NCI-H446 (cell line): Measurements from ENCODE around the gene BRD3OS.

Experiments
- DNase-seq, 2 experiments: peaks; one replicate each; lab custom pipeline; 2025; lab: John Stamatoyannopoulos, UW

The BRD3OS gene

DNA sequence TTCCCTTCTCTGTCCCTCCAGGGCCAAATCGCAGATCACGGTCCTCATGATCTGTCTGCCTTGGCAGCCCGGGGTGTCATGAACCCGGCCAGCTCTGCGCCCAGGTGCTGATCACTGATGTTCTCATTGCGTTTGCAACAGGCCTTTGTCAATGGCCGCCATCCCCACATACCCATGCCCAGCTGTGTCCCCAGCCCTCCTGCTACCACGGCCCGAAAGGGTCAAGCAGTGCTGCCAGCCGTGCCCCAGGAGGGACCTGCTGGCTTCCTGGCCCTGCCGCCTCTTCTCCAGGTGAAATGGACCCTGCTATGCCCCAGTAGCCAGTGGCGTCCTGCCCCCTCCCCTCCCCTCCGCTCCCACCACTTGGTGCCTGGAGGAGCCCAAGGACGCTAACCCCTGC, 20.4 kb upstream of the BRD3OS start:
- no peak for DNase-seq

DNA sequence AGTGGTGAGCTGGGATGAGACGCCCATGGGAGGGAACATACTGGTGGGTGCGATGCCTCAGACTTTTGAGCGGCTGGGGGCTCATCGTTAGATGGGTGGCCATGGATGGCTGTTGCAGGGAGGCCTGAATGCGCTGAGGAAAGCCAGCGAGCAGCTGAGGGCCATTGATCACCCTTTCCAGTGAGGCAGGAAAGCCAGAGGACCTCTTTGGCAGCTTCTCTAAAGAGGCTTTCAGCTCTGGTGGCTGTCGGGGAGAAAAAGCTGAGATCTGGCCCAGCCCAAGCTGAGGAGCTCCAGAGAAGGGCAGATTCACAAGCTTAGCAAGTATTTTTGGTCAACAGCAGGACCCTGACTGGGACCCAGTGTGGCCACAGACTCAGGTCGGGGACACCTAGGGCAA, 19.9 kb upstream of the BRD3OS start:
- DNase-seq: no peak

DNA sequence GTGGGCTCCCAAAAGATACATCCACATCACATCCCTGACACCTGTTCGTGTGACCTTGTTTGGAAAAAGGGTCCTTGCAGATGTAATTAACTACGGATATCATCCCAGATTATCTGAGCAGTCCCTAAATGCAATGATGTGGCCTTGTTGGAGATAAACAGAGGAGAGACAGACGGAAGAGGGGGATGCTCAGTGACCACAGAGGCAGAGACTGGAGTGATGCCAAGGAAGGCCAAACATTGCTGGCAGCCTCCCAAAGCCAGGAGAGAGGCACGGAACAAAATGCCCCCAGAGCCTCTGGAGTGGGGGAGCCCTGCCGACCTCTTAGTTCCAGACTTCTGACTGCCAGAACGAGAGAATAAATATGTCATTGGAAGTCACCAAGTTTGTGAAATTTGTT, 18.1 kb upstream of the BRD3OS start:
- DNase-seq: no peak

DNA sequence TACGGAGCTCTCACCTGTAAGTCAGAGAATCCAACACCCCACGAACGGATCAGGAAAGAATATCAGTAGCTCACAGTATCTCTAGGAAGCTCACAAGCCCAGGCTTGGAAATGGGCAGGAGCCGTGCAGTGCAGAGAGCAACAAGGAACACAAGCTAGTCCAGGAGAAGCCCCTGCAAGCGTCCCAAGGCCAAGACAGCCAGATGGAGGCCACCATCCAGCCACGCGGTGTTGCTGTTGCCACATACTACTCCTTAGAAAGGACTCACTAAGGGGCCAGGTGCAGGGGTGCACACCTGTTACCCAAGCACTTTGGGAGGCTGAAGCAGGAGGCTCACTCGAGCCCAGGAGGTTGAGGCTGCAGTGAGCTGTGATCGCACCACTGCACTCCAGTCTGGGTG, 17.7 kb upstream of the BRD3OS start:
- no peak for DNase-seq

DNA sequence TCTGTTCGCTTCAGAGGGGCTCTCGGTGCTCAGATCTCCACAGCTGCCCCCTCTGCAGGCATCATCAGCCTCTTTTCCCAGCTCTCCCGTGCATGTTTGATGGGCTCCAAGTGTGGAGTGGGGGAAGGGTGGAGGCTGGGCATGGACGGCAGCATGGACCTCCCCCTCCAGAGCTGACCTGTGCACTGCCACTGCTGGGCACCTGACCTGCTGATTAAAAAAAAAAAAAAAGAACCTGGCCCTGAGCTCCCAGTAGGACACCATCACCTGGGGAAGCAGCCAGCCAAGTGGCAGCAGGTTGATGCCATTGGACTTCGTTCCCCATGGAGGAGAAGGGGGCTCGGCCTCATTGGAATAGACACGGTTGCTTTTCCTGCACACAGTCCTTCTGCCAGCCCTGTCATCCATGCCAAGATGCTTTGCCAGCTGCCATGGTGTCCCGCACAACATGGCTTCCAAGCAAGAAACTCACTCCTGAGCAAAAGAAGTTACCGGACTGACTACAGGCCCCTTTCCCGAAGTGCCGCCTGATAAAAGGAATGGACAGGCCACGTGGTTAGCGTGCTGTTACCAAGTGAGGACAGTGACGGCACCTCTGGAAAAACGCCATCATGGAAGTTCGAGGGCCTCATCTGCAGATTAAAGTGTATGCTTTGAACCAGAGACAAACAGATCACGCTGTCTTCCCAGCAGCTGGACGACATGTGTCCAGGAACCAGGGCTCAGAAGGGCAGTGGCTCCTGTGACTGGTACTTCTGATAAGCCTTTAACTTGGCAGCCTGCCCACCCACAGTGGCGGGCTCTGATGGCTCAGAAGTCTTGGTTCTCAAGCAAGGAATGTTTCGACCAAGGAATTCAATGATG, 14.7 kb upstream of the BRD3OS start:
- no peak for DNase-seq

DNA sequence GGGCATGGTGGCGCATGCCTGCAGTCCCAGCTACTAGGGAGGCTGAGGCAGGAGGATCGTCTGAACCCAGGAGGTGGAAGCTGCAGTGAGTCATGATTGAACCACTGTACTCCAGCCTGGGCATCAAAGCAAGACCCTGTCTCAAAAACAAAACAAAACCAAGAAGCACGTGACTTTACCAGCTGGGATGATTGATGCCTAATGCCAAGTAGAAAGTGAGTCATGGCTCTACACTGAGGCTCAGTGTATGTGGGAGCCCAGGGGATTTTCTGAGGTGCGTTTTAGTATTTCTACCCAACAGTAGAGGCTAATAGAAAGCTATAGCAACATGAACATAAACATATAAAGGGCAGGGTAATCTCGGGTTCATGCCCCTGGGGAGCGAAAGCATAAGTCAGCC, 13.9 kb upstream of the BRD3OS start:
- no peak for DNase-seq

DNA sequence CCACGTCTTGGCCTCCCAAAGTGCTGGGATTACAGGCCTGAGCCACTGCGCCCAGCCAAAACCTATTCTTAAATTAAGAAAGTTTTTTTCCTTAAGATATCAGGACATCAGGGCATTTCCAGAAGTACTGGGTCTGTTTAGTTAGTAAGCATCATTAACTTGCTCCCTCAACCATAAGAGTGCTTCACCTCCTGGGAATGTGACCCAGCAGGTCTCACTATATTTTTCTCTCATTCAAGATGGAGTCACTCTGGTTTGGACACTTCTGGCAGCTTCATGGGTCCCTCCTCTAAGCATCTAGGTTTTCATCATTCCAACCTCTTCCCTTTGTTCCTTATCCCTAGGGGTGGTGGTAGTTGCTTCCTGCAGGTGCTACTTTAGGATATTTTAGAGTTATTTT, 10.3 kb upstream of the BRD3OS start:
- no peak for DNase-seq

DNA sequence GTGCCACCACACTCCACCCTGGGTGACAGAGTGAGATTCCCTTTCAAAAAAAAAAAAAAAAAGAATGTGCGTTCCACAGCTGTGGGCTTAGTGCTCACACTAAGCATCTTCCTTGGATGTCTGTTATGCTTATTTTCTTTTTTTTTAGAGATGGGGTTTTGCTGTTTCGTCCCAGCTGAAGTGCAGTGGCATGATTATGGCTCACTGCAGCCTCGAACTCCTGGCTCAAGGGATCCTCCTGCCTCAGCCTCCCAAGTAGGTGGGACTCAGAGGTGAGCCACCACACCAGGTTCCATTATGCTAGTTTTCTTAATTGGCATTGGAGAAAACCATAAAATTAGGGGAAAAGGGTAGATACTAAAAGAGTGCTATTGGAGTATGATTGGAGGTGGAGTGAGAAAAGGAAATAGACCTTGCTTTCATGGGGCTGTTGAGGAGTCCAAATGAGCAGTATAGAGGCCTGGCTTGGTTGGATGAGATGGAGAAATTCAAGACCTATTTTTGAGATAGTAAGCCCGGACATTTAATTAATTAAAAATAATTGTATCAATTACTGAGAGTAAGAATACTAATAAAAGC, 978 bp upstream of the BRD3OS start:
- DNase-seq: no peak

DNA sequence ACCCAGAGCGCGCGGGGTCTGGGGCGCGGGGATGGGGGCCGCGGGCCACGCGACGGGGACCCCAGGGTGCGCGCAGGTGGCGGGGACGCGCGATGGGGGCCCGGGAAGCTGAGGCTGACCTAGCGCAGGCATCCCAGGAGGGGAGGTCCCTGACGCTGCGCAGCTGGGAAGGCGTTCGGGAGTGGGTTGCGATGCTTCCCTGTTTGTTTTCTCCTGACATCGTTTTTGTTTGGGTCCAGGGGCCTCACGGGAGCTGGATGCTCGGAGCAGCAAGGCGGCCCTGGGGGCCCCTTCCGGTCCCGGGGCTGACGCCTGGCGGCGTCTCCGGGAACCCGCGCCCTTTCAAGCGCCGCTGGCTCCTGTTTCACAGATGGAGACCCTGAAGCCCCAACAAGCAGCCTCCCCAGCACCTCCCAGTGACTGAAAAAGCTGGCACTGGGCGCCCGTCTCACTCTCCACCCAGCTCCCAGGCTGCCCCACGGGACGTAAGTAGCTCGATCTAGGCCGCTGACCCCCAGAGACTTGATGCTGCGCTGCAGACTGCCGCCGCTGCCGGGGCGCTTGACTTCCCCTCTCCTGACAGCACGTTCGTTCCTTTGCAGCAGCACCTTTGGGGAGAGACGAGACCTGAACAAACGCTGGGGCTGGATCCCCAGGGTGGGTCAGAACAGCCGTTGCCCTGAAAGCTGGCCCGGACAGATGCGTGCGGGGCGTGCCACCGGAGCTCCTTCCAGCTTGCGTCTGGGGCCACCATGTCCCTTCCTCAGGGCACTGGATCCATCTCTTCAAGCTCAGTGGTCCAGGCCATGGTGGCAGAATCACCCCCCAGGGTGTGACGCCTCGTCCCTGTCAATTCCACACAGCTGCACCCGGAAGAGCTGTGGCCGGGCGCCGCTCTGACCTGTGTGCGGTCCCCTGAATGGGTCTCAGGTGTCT, 593 bp downstream of the BRD3OS start:
- DNase-seq: no peak

DNA sequence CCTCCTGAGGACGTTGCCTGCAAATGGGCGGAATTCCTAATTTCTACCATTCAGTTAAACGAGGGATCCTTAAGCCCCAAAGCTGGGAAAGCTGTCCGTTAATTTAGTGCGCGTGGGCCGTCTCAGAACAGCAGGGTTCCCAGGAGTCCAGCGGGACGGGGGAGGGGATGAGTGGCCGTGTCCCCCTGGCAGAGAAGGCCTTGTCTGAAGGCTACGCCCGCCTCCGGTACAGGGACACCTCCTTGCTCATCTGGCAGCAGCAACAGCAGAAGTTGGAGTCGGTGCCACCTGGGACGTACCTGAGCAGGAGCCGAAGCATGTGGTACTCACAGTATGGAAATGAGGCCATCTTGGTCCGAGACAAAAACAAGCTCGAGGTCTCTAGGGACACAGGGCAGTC, 1.3 kb downstream of the BRD3OS start:
- no peak for DNase-seq

DNA sequence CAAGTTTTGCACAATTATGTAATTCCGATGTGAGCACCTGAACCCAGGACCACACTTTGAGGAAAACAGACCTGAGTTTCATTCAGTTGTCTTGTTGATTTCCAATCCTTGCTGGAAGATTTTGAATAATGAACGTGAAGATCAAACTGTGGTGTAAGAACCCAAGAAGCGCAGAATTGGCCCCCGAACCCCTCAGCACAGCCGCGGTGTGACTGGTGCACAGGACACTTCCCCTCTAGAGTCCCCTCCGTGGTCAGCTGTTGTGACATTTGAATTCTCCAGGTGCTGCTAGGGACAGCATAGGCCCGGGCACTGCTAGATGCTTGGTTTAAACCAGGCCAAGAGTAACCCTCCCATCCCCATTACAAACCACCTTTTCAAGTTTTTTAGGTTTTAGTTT, 1.7 kb downstream of the BRD3OS start:
- no peak for DNase-seq

DNA sequence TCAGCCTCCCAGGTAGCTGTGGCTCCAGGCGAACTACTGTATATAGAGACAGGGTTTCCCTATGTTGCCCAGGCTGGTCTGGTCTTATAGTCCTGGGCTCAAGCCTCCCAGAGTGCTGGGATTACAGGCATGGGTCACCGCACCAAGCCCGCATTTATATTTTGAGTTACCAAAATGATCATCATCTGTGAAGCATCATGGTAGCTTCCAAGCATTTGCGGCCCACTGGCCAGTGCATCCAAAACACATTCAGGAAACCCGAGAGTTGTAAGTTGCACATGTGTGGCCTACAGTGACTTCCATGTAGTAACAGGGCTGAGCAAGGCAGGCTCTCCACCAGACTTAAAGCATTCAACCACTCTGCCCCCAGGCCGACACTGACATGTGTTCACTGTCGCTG, 2.3 kb downstream of the BRD3OS start:
- no peak for DNase-seq

DNA sequence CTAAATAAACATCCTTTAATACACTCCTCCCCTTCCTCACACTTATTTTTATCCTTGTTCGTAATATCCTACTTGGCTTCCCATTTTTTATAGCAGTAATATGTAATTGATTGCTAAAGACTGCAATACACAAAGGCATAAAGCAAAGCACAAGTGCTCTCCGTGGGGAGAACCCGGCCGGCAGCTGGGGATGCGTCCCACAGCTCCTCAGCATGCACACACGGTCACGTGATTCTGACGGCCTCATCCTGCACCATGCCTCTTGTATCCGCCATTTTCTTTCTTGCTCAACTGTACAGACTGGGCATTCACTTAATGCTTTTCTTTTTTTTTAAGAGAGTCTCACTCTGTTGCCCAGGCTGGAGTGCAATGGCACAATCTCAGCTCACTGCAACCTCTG, 2.8 kb downstream of the BRD3OS start:
- DNase-seq: no peak

DNA sequence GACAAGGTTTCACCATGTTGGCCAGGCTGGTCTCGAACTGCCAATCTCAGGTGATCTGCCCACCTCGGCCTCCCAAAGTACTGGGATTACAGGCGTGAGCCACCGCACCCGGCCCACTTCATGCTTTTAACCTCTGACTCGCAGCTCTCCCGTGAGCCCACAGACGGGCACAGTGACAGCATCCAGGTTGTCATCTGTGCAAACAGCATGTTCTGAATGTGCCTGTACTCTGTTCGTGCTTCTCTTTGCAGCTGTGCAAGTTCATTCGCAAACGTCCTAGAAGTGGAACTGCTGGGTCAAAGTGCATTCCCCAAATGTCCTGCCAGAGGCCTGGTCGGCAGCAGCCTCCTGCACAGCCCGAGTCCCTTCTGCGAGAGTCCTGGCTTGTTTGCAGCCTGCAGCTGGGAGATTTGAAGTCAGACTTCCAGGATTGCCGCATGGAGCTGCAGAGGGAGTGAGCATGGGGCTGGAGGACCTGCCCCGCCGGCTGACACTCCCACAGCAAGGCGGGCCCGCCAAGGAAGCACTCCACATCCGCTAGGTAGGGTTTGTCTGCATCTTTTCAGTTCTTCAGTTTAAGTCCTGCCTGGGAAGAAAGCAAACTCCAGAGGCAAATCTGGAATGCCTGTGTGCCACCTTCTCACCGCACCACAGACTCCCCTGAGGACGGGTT, 3.4 kb downstream of the BRD3OS start:
- no peak for DNase-seq

DNA sequence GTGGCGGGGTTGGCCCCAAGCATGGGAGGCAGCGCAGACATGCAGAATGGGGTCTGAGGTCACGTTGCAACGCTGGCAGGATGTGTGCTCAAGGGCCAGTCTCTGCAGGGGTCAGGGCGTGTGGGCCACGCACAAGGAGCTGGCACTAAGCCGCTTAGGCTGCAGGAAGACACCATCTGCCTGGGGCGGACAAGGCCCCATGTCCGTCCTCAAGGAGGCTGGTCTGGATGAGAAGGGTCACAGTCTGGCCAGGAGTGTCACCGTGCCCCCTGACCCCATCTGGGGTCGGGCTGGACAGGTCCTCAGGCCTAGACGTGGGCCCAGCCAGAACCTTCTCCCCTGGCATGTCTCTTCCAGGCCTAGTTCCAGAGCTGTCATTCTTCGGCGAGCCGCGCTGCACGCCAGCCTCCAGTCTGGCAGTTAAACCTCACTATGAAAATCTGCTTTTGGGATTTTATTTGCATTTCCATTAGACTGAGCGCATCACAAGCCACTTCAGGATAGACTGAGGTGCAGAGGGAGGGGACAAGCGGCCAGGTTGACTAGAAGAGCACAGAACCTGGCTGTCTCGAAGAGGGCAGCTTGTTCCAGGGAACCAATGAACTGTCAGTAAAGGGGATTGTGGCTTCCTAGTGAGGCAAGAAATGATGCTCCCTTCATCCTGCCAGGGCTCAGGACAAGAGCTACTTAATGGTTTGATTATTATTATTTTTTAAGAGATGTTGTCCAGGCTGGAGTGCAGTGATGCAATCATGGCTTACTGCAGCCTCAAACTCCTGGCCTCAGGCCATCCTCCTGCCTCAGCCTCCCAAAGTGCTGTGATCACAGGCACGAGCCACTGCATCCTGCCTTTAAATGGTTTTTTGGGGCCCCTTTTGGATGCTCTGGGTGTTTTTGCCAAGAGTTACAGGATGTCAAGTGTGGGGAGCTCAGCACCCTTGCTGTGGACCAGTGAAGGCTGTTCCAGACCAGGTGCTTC, 4.3 kb downstream of the BRD3OS start:
- no peak for DNase-seq

DNA sequence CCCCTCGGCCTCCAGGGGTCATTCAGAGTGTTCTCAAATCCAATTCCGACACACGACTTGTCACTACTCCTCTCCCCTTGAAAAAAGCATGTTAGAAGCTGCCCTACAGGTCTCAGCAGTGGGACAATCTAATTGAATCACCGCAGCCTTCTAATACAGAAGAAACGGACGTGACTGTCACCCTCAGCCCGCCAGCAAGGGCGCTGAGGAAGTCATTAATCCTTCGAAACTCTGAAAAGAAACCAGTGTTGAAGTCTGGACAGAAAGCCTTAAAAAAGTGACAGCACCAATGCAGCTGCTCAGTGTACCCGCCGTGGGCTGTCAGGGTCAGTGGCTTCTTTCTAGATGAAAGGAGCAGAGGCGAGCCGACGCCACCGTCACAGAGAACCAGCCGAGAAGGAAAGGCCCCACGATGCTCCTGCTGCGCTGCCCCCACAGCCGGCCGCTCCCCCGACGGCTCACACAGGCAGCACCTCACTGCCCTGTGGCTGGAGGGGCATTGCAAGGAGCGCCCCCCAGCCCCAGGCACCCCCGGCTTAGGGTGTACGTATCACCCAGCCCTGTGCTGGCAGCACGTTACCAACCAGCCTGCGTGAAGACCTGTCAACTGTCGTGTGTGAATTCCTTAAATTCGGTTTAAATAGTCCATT, 5.7 kb downstream of the BRD3OS start:
- no peak for DNase-seq

DNA sequence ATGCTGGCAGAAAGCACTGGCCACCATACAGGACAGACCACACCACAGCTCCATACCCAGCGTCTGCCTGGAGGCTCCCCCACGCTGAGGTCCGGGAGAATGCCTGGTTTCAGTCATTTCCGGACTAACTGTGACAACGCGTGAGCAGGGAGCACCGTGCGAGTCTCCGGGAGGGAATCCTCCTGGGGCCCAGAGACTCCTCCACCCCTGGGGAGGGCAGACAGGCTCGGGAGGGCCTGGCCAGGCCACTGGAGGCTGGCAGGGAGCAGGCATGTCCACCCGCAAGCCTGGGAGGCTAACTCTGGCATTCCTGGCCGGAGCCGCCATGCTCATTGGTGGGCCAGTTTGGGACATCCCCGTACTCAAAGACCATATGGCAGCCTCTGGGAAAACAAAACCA, 6.5 kb downstream of the BRD3OS start:
- DNase-seq: no peak

DNA sequence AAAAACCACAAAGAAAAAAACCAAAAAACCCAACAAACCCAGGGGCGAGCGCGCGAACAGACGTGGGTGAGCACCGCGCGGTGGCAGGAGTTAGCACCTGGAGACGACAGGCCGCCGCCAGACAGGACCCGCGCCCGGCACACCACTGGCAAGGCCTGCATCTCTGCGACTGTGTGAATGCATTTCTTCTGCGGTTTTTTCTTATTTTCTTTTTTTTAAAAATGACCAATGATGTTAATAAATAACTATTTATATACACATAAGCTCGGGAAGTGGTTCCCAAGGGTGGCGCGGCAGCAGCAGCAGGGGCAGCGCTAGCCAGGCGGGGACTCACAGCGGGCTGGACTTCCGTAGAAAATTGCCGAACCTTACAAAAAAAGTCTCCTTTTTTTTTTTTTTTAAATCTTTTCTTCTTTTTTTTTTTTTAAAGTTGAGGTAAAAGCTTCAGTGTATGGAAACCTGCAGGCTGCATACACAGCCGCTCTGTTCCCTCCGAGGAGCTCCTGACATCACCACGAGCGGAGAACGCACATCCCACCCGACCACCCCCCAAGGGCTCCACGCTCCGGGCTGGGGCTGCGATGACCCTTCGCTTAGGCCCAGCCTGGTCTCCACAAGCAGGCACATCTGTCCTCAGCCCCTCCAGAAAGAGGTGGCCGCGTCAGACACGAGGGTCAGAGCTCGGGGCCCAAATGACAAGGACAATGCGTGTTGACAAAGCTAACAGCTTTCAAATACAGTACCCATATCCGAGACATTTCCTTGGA, 7.4 kb downstream of the BRD3OS start:
- DNase-seq: no peak

DNA sequence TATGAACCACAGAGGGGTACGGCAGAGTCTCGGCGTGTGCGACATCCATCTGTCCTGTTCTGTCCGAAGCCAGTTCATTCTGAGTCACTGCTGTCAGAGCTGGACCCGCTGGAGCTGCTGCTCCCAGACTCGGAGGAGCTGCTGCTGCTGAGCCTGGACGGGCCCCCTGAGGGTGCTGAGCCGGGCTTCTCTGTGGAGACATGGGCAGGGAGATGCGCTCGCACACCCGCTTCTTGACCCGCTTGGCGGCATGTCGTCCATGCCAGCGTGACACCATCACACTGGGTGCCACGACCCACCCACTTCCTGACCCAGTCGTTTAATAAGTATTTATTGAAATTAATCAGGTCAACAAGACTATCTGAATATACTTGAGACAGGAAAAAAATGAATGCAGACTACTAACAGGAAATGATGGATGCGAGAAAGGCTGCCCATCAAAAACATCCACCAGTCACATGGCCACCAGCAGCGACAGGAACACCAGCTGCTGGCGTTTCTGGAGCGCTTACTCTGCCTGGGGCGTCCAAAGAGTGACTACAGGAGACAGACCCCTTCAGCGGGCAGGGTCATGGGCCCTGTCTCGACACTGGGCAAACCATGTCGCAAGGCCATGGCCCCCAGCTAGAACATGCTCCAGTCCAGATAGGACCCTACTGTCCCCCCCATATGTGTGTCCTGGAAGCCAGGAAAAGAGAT, 8.4 kb downstream of the BRD3OS start:
- no peak for DNase-seq
